SHP77 (cell line): ENCODE data around the gene TRIM22.
"Not testable (repeated sequence)": the region's sequence is repeated elsewhere in the genome, so short reads cannot be mapped to it uniquely, and the experiment has no call there.

ENCODE experiments used
- DNase-seq, 2 experiments: peaks; one replicate each; lab custom pipeline; 2025; lab: John Stamatoyannopoulos, UW

TRIM22 gene

GRCh38 chr11:5691238-5691963 is 1.8 kb downstream of the TRIM22 start:
- not testable (repeated sequence) for DNase-seq

DNA sequence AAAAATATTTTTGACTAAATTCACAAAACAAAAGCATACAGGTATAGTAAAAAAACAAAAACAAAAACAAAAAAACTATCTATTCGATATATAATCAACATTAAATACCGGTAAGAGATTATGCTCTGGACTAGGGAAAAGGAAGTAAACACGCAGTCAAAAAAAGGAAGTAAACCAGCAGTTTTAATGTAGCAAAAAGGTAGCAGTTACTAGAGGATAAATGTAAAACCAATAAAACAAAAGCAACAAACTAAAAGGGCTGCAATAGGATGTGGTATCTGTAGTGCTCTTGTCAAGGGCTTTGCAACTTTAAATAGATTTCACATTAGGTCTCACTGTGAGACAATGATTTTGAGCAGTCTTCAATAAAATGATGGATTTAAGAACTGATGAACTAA is 2.4 kb downstream of the TRIM22 start:
- no peak for DNase-seq

GRCh38 chr11:5694642-5695041 is 5.1 kb downstream of the TRIM22 start:
- DNase-seq = no peak

GRCh38 chr11:5695580-5695979 is 6.0 kb downstream of the TRIM22 start:
- DNase-seq = no peak

DNA sequence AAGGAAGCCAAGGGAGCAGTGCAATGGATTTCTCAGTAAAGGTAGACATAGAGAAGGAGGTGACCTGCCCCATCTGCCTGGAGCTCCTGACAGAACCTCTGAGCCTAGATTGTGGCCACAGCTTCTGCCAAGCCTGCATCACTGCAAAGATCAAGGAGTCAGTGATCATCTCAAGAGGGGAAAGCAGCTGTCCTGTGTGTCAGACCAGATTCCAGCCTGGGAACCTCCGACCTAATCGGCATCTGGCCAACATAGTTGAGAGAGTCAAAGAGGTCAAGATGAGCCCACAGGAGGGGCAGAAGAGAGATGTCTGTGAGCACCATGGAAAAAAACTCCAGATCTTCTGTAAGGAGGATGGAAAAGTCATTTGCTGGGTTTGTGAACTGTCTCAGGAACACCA is 6.6 kb downstream of the TRIM22 start:
- no peak for DNase-seq

DNA sequence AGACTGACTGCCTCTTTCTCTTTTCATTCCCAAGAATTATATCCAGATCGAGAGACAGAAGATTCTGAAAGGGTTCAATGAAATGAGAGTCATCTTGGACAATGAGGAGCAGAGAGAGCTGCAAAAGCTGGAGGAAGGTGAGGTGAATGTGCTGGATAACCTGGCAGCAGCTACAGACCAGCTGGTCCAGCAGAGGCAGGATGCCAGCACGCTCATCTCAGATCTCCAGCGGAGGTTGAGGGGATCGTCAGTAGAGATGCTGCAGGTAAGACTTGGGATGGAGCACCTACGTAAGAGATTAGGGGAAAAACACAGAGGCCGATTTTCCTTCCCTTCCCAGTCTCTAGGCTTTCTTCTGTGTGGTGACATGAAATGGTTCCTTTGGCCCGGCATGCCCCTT is 8.7 kb downstream of the TRIM22 start:
- no peak for DNase-seq

DNA sequence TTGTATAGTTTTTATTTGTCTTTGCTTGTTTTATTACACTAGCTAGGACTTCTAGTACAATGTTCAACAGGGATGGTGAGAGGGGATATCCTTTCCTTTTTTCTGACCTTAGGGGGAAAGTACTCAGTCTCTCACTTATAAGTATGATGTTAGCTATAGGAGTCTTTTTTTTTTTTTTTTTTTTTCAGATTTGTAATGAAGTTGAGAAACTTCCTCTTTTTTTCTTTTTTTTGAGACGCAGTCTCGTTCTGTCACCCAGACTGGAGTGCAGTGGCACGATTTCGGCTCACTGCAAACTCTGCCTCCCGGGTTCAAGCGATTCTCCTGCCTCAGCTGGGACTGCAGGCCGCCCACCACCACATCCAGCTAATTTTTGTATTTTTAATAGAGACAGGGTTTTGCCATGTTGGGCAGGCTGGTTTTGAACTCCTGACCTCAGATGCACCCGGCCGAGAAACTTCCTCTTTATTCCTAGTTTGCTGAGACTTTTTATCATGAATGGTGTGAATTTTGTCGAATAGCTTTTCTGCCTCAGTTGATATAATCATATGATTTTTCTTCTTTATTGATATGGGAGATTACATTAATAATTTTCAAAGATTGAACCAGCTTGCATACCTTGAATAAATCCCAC is 10.9 kb downstream of the TRIM22 start:
- no peak for DNase-seq

DNA sequence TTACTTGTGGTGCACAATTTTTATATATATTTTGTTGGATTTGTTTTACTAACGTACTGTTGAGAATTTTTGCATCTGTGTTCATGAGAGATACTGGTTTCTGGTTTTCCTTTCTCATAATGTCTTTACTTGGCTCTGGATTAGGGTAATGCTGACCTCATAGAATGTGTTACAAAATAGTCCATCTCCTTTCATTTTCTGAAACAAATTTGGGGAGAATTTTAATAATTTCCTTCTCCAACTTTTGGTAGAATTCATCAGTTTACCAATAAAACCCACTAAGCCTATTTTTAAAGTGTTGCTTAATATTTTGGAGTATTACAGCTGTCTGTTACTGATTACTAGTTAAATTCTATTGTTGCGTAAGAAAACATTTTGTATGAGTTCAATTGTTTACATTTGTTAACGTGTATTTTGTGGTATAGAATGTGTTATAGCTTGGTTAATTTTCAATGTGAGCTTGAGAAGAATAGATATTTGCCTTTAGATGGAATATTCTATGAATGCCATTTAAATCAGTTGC is 11.5 kb downstream of the TRIM22 start:
- no peak for DNase-seq

GRCh38 chr11:5703741-5704536 is 14.3 kb downstream of the TRIM22 start:
- DNase-seq = no peak

- DNase-seq = no peak
Measured at GRCh38 chr11:5705688-5706087, 16.1 kb downstream of the TRIM22 start.

DNA sequence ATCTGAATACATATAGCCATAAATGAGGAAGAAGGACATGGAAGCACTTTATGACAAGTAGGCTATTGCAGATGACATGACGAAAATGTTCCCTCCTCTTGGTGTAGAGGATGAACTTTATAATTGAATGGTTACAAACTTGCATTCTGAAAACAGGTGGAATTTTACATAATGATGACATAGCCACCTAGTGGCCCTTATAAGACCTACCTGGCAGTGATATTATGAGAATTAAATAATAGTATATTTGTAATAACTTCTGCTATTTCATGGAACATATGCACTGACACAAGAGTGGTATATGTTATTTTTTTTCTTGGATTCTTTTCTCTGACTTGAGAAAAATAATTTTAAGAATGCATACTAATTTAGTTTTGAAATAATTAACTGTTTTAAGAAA is 22.9 kb downstream of the TRIM22 start:
- no peak for DNase-seq

- DNase-seq = no peak
Measured at GRCh38 chr11:5713695-5714094, 24.1 kb downstream of the TRIM22 start.

GRCh38 chr11:5716518-5716917 is 26.9 kb downstream of the TRIM22 start:
- DNase-seq = not testable (repeated sequence)

DNA sequence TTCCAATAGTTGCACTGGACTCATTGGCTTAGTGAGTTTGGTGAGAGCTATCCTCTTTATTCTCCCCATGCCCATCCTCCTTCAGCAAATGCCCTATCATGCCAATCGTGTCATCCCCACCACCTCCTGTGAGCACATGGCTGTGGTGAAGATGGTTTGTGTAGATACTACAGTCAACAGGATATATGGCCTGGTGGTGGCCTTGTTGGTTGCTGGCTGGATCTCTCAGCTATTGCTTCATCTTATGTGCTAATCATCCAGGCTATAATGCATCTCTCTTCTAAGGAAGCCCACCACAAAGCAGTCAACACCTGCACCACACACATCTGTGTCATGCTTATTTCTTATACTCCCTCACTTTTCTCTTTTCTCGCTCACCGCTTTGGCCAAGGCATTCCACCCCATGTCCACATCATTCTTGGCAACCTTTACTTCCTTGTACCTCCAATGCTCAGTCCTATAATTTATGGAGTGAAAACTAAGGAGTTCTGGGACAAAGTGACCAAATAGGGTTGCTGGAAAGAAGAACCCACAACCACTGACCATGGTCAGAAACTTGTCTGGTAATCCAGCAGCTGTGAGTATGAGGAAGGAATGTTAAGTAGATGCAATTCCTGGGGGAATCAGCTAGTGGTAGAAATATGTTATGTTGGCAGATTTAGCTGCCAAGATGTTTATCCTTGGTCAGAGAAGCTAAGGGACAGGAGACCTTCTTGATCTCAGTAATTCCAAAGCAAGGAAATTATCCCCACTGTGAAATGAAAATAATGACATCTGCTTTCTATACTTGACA is 30.3 kb downstream of the TRIM22 start:
- DNase-seq = no peak

DNA sequence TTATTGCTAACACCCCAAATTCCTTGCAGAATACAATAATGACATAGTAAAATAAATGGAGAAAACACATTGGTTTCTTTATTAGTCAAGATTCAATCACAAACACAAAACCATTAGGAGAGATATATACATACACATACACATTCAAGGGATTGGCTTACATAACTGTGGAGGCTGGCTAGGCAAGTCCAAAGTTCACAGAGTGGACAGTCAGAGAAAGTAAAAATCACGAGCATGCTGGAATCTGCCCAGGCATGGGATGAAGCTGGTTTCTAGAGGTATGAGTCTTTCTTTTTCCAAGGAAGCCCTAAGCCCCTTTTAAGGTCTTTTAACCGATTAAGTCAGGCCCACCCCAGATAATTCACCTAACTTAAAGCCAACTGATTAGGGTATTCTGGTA is 33.0 kb downstream of the TRIM22 start:
- DNase-seq = no peak

DNA sequence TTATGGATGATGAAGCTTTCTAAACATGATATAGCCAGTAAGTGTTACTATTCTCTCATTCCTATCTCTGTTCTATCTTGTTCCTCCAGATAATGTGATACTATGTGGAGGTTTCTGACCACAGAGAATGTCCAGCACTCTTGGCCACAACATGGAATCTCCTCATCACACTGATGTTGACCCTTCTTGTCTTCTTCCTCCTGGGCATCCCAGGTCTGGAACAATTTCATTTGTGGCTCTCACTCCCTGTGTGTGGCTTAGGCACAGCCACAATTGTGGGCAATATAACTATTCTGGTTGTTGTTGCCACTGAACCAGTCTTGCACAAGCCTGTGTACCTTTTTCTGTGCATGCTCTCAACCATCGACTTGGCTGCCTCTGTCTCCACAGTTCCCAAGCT is 36.8 kb downstream of the TRIM22 start:
- no peak for DNase-seq

GRCh38 chr11:5727691-5728090 is 38.1 kb downstream of the TRIM22 start:
- no peak for DNase-seq

DNA sequence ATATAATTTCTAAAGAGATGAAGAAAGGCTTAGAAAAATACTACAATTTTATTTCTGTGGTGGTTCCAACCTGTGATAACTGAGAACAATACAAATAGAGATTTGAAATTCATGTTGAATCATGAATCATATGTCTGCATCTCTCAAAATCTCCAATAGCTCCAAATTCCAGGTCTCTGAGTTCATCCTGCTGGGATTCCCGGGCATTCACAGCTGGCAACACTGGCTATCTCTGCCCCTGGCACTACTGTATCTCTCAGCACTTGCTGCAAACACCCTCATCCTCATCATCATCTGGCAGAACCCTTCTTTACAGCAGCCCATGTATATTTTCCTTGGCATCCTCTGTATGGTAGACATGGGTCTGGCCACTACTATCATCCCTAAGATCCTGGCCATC is 46.8 kb downstream of the TRIM22 start, which contains the start of gene OR56B1:
Gene OR56B1 (plus strand): TSS at position 53 of the 400 bp plus-strand sequence. CDS start 69 bp downstream, at position 122.
- DNase-seq = no peak

- DNase-seq = no peak
Measured at GRCh38 chr11:5737091-5737490, 47.5 kb downstream of the TRIM22 start.

DNA sequence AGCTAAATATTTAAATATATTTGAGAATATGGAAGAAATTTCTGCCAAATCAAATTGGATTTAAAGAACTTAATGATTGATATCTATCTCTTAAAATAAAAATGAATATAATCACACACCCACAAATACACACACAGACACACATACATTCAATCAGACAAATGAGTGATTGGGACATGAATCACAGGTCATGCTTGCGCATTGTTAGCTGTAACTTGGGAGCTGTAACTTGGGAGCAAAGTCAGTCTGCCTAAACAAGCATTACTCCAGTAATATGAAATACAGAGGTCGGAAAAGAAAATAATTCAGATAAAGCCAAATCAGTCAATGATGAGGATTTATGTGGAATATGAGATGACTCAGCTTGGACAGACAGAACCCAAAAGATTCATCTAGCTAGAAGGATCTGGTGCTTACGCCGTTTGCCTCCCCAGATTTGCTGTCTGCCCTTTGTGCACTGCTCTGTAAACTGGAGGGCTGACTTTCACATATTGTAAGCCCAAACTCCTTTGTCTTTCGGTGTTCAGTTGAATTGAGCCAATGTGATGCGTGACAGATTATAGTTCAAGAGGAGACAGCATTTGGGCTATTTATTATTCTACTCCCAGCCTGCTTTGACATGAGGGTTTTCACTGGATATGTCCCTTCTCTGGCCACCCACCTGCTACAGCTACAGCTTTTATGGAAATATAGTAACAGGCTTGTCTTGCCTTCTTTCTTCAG is 48.2 kb downstream of the TRIM22 start:
- no peak for DNase-seq

DNA sequence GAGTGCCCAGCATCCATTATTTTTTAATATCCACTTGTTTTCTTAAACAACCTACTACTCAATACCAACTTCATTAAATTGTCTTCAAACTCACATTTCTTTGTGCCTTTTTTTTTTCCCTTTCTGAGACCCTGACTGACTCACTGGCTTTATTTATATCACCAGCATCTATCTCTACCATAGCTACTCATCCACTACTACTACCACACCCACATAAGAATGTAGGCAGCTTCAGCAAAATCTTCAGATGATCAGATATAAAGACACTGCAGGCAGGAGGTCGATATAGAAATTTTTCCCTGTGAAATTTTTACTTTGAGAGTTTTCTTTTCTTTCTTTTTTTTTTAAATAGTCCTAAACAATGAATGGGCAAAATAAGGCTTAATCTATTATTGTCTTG is 48.8 kb downstream of the TRIM22 start:
- DNase-seq = no peak
